C4-2B (cell line): ENCODE measurements around the gene CIB2.

ENCODE experiments used
- ZFX ChIP-seq: fragments of 450-650 bp; IDR thresholded peaks from 2 replicates; pipeline ENCODE4 v1.6.1; 2017
- TF ChIP-seq, protein P1 (sequence below): fragments of 450-650 bp; conservative IDR thresholded peaks from 2 replicates; pipeline ENCODE4 v1.5.1; 2017; ENCODE audit warnings: mild to moderate bottlenecking

DNA sequence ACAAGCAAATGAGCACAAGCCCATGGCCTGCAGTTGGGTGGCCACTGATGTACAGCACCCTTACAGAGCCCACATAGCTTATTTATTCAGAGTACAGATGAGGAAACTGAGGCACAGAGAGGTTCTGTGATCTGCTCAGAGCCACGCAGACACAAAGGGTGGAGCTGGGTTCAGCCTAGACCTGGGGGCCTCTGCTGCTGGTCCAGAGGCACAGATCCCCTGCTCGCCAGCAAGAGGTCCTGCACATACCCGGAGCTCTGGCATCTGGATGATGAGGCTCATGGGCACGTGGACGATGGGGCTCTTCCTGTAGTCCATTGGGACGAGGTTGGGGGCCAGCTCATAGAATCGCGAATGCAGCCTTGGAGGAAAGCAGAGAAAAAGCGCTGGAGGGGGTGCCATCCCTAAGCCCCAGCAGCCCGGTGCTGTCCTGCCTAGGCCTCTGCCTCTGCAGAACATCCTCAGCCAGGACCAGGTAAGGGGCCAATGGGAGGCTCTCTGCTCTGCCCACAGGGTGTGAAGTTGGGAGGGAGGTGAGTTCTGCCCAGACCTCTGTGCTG lies 20.2 kb downstream of the CIB2 start:
- TF ChIP-seq, protein P1, sequence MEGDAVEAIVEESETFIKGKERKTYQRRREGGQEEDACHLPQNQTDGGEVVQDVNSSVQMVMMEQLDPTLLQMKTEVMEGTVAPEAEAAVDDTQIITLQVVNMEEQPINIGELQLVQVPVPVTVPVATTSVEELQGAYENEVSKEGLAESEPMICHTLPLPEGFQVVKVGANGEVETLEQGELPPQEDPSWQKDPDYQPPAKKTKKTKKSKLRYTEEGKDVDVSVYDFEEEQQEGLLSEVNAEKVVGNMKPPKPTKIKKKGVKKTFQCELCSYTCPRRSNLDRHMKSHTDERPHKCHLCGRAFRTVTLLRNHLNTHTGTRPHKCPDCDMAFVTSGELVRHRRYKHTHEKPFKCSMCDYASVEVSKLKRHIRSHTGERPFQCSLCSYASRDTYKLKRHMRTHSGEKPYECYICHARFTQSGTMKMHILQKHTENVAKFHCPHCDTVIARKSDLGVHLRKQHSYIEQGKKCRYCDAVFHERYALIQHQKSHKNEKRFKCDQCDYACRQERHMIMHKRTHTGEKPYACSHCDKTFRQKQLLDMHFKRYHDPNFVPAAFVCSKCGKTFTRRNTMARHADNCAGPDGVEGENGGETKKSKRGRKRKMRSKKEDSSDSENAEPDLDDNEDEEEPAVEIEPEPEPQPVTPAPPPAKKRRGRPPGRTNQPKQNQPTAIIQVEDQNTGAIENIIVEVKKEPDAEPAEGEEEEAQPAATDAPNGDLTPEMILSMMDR = no peak
- no peak for TF ChIP-seq ZFX
